ENCODE data around the gene CIAO2B.
A peak's percentile ranks its signal among the peaks of the same experiment; 100 is the strongest.
"Not testable (repeated sequence)": the region's sequence is repeated elsewhere in the genome, so short reads cannot be mapped to it uniquely, and the experiment has no call there.

The CIAO2B gene

GRCh38 chr16:66936889-66937554, 2.8 kb upstream of the CIAO2B start:
- no peak for DNase-seq (ENCODE audit: low read depth)

- no peak for DNase-seq (ENCODE audit: low read depth)
Observed at GRCh38 chr16:66936462-66936861, 2.3 kb upstream of the CIAO2B start.

- DNase-seq (ENCODE audit: low read depth) = no peak
Observed at GRCh38 chr16:66935314-66936011, 1.3 kb upstream of the CIAO2B start, which contains the start of gene CES2. Gene CES2 (plus strand): TSS chr16:66935516. CDS start chr16:66935636, 120 bp downstream.

GRCh38 chr16:66934839-66935313, 674 bp upstream of the CIAO2B start:
- not testable (repeated sequence) for DNase-seq (ENCODE audit: low read depth)

GRCh38 chr16:66933776-66934137, 445 bp downstream of the CIAO2B start:
- DNase-seq (ENCODE audit: low read depth) = no peak

GRCh38 chr16:66932076-66932475, 2.1 kb downstream of the CIAO2B start:
- no peak for DNase-seq (ENCODE audit: low read depth)

- DNase-seq (ENCODE audit: low read depth) = no peak
Observed at GRCh38 chr16:66931665-66932064, 2.5 kb downstream of the CIAO2B start.

GRCh38 chr16:66930189-66930588, 4.0 kb downstream of the CIAO2B start:
- DNase-seq (ENCODE audit: low read depth) = peak; percentile 74

GRCh38 chr16:66928702-66929388, 5.4 kb downstream of the CIAO2B start:
- no peak for DNase-seq (ENCODE audit: low read depth)

- peak; percentile 31 for DNase-seq (ENCODE audit: low read depth)
Observed at GRCh38 chr16:66927918-66928649, 6.1 kb downstream of the CIAO2B start.

- peak; percentile 75 for DNase-seq (ENCODE audit: low read depth)
Observed at GRCh38 chr16:66926961-66927436, 7.2 kb downstream of the CIAO2B start.

GRCh38 chr16:66926171-66926947, 7.8 kb downstream of the CIAO2B start:
- no peak for DNase-seq (ENCODE audit: low read depth)

- no peak for DNase-seq (ENCODE audit: low read depth)
Observed at GRCh38 chr16:66925322-66925840, 8.8 kb downstream of the CIAO2B start, which contains the start of gene RRAD. Gene RRAD (minus strand): TSS chr16:66925535. CDS start chr16:66925179, 356 bp downstream.

GRCh38 chr16:66924527-66925321, 9.5 kb downstream of the CIAO2B start:
- DNase-seq (ENCODE audit: low read depth) = no peak

- DNase-seq (ENCODE audit: low read depth) = no peak
Observed at GRCh38 chr16:66923866-66924265, 10.3 kb downstream of the CIAO2B start.

- DNase-seq (ENCODE audit: low read depth) = no peak
Observed at GRCh38 chr16:66923247-66923731, 10.9 kb downstream of the CIAO2B start.

GRCh38 chr16:66921729-66922450, 12.3 kb downstream of the CIAO2B start:
- DNase-seq (ENCODE audit: low read depth) = no peak

- DNase-seq (ENCODE audit: low read depth) = no peak
Observed at GRCh38 chr16:66920924-66921680, 13.1 kb downstream of the CIAO2B start.

- DNase-seq (ENCODE audit: low read depth) = no peak
Observed at GRCh38 chr16:66920299-66920590, 14.0 kb downstream of the CIAO2B start.
